ENCODE measurements around the gene MINDY1. TPM values are rescaled to one million over a fixed set of nuclear protein-coding genes. Genes with fewer than 3 reads are reported as not detected.

MINDY1 gene
- total RNA-seq, 1 donor from 2014 or later: 8.8 TPM

DNA sequence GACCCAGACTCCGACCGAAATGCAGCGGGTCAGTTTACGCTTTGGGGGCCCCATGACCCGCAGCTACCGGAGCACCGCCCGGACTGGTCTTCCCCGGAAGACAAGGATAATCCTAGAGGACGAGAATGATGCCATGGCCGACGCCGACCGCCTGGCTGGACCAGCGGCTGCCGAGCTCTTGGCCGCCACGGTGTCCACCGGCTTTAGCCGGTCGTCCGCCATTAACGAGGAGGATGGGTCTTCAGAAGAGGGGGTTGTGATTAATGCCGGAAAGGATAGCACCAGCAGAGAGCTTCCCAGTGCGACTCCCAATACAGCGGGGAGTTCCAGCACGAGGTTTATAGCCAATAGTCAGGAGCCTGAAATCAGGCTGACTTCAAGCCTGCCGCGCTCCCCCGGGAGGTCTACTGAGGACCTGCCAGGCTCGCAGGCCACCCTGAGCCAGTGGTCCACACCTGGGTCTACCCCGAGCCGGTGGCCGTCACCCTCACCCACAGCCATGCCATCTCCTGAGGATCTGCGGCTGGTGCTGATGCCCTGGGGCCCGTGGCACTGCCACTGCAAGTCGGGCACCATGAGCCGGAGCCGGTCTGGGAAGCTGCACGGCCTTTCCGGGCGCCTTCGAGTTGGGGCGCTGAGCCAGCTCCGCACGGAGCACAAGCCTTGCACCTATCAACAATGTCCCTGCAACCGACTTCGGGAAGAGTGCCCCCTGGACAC is 41.4 kb upstream of the MINDY1 start:
- peaks cover 11% of the 10 kb centered on the region for H3K4me1 ChIP-seq (ENCODE audit: insufficient read depth, low read length)
- peak overlapping the region; percentile 97 for H3K4me3 Mint-ChIP-seq (ENCODE audit: unreplicated experiment)
- peaks cover 31% of the 10 kb centered on the region for H4K20me1 ChIP-seq (ENCODE audit: insufficient read depth, low read length)
- FAIRE-seq (no peak), DNase-seq (ENCODE audit: low read depth) (peak; percentile 56)
- no peaks in the 10 kb centered on the region for H3K27me3 ChIP-seq (ENCODE audit: insufficient read depth, low read length)
- peak overlapping the region; percentile 57 for H3K27ac ChIP-seq (ENCODE audit: low read depth, low read length)
- peaks cover 8% of the 10 kb centered on the region for H3K36me3 Mint-ChIP-seq (ENCODE audit: low read depth, unreplicated experiment)
- H3K4me2 ChIP-seq (ENCODE audit: low read length): peak overlapping the region; percentile 95
- H3K4me1 Mint-ChIP-seq (ENCODE audit: low read depth, unreplicated experiment): peaks cover 2% of the 10 kb centered on the region
- H3K27ac Mint-ChIP-seq (ENCODE audit: unreplicated experiment): peak overlapping the region; percentile 95
- H3K9me3 Mint-ChIP-seq (ENCODE audit: unreplicated experiment): no peaks in the 10 kb centered on the region
- peak overlapping the region; percentile 58 for H2AFZ ChIP-seq (ENCODE audit: low read depth, low read length)
- no peak for TF ChIP-seq EZH2 (IDR thresholded peaks at IDR 0.05; ENCODE audit: insufficient read depth, low read length)
- TF ChIP-seq CTCF (IDR thresholded peaks at IDR 0.05; ENCODE audit: insufficient read depth, low read depth, low read length): no peak
- H3K79me2 ChIP-seq (ENCODE audit: insufficient read depth, low read length): peaks cover 3% of the 10 kb centered on the region
- H3K4me3 ChIP-seq (ENCODE audit: insufficient read depth, low read depth, low read length): peak overlapping the region; percentile 77
- H3K9me3 ChIP-seq (ENCODE audit: insufficient read depth, low read depth, low read length): no peaks in the 10 kb centered on the region
- H3K27me3 Mint-ChIP-seq (ENCODE audit: low read depth, unreplicated experiment): no peaks in the 10 kb centered on the region
- H3K9ac ChIP-seq (ENCODE audit: low read length): peak overlapping the region; percentile 83
- peaks cover 20% of the 10 kb centered on the region for H3K36me3 ChIP-seq (ENCODE audit: insufficient read depth, low read length)

DNA sequence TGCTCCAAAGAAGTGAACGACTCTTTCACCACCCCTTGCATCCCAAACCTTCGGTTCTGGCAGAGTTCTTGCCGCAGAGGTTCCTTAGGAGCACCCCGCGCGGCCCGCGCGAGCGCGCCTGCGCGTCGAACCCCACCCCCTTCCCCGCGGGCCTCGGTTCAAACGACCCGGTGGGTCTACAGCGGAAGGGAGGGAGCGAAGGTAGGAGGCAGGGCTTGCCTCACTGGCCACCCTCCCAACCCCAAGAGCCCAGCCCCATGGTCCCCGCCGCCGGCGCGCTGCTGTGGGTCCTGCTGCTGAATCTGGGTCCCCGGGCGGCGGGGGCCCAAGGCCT is 40.9 kb upstream of the MINDY1 start, which contains the start of gene C1orf56:
C1orf56 (plus strand) TSS at position 161 of the 334 bp plus-strand sequence; CDS start at position 258, 97 bp downstream.
- Histone ChIP-seq H3K4me3 (ENCODE audit: insufficient read depth, low read depth, low read length) (peak within 1 kb of the TSS; percentile 77), H3K4me1 (ENCODE audit: insufficient read depth, low read length) (peaks cover 11% of the 10 kb centered on the region), H3K27ac (ENCODE audit: low read depth, low read length) (peak within 1 kb of the TSS; percentile 57), H3K9ac (ENCODE audit: low read length) (peak within 1 kb of the TSS; percentile 83), H3K27me3 (ENCODE audit: insufficient read depth, low read length) (no peaks in the 10 kb centered on the region), H3K36me3 (ENCODE audit: insufficient read depth, low read length) (peaks cover 15% of the 10 kb centered on the region), H2AFZ (ENCODE audit: low read depth, low read length) (peak within 1 kb of the TSS; percentile 58), H3K79me2 (ENCODE audit: insufficient read depth, low read length) (no peaks in the 10 kb centered on the region), H3K4me2 (ENCODE audit: low read length) (peak within 1 kb of the TSS; percentile 95), H4K20me1 (ENCODE audit: insufficient read depth, low read length) (peaks cover 25% of the 10 kb centered on the region), H3K9me3 (ENCODE audit: insufficient read depth, low read depth, low read length) (no peaks in the 10 kb centered on the region)
- FAIRE-seq: no peak
- peaks cover 2% of the 10 kb centered on the region for H3K4me1 Mint-ChIP-seq (ENCODE audit: low read depth, unreplicated experiment)
- no peak for TF ChIP-seq CTCF (IDR thresholded peaks at IDR 0.05; ENCODE audit: insufficient read depth, low read depth, low read length)
- TF ChIP-seq EZH2 (IDR thresholded peaks at IDR 0.05; ENCODE audit: insufficient read depth, low read length): no peak
- DNase-seq (ENCODE audit: low read depth): peak; percentile 53
- H3K9me3 Mint-ChIP-seq (ENCODE audit: unreplicated experiment): no peaks in the 10 kb centered on the region
- H3K27me3 Mint-ChIP-seq (ENCODE audit: low read depth, unreplicated experiment): no peaks in the 10 kb centered on the region
- peaks cover 11% of the 10 kb centered on the region for H3K36me3 Mint-ChIP-seq (ENCODE audit: low read depth, unreplicated experiment)
- peak within 1 kb of the TSS; percentile 97 for H3K4me3 Mint-ChIP-seq (ENCODE audit: unreplicated experiment)
- H3K27ac Mint-ChIP-seq (ENCODE audit: unreplicated experiment): peak within 1 kb of the TSS; percentile 95

- Histone ChIP-seq H3K9me3 (ENCODE audit: insufficient read depth, low read depth, low read length) (no peaks in the 10 kb centered on the region), H3K27me3 (ENCODE audit: insufficient read depth, low read length) (no peaks in the 10 kb centered on the region), H2AFZ (ENCODE audit: low read depth, low read length) (no peak overlapping the region), H4K20me1 (ENCODE audit: insufficient read depth, low read length) (no peaks in the 10 kb centered on the region), H3K4me1 (ENCODE audit: insufficient read depth, low read length) (peaks cover 3% of the 10 kb centered on the region), H3K9ac (ENCODE audit: low read length) (no peak overlapping the region), H3K27ac (ENCODE audit: low read depth, low read length) (no peak overlapping the region), H3K36me3 (ENCODE audit: insufficient read depth, low read length) (no peaks in the 10 kb centered on the region), H3K4me3 (ENCODE audit: insufficient read depth, low read depth, low read length) (no peak overlapping the region), H3K79me2 (ENCODE audit: insufficient read depth, low read length) (no peaks in the 10 kb centered on the region), H3K4me2 (ENCODE audit: low read length) (no peak overlapping the region)
- H3K4me3 Mint-ChIP-seq (ENCODE audit: unreplicated experiment): no peak overlapping the region
- H3K27ac Mint-ChIP-seq (ENCODE audit: unreplicated experiment): no peak overlapping the region
- FAIRE-seq (no peak), DNase-seq (ENCODE audit: low read depth) (no peak)
- no peaks in the 10 kb centered on the region for H3K4me1 Mint-ChIP-seq (ENCODE audit: low read depth, unreplicated experiment)
- no peaks in the 10 kb centered on the region for H3K27me3 Mint-ChIP-seq (ENCODE audit: low read depth, unreplicated experiment)
- peaks cover 15% of the 10 kb centered on the region for H3K36me3 Mint-ChIP-seq (ENCODE audit: low read depth, unreplicated experiment)
- H3K9me3 Mint-ChIP-seq (ENCODE audit: unreplicated experiment): no peaks in the 10 kb centered on the region
- TF ChIP-seq EZH2 (IDR thresholded peaks at IDR 0.05; ENCODE audit: insufficient read depth, low read length): no peak
- no peak for TF ChIP-seq CTCF (IDR thresholded peaks at IDR 0.05; ENCODE audit: insufficient read depth, low read depth, low read length)
These were observed 36.5 kb upstream of the MINDY1 start for GRCh38 chr1:151043163-151043562.
